BJ (cell line): ENCODE results near the gene EIF4G1. TPM values are rescaled to one million over a fixed set of nuclear protein-coding genes. Genes with fewer than 3 reads are reported as not detected.

Source experiments
- CTCF ChIA-PET: fragments of 350-600 bp; formaldehyde crosslinking; extraction: SDS; loops from one replicate; lab custom pipeline; 2021; ENCODE audit warnings: antibody characterized with exemption, inconsistent platforms; lab: Yijun Ruan, JAX
- POLR2A ChIA-PET: fragments of 300-600 bp; sonication (Branson Sonifier 250); formaldehyde crosslinking; extraction: SDS; loops from one replicate; lab custom pipeline; 2021; ENCODE audit warnings: antibody characterized with exemption; lab: Charles Lee
- DNase-seq: peaks from one replicate; pipeline ENCODE4 v3.0.0-alpha.2; 2011; ENCODE audit warnings: low read depth
- H3K27me3 ChIP-seq: 2 replicates; pipeline ENCODE4 v1.6.0; 2011; ENCODE audit warnings: low read length; ENCODE audit not compliant: control insufficient read depth, insufficient read depth
- H3K36me3 ChIP-seq: 2 replicates; pipeline ENCODE4 v1.5.1; 2011; ENCODE audit warnings: low read length; ENCODE audit not compliant: control insufficient read depth, insufficient read depth
- H3K4me3 ChIP-seq: 2 replicates; pipeline ENCODE4 v1.5.1; 2011; ENCODE audit warnings: low read depth, mild to moderate bottlenecking, control low read depth, low read length
- polyA plus RNA-seq: library from polyadenylated mRNA; depleted of rRNA; stranded (reverse); fragments of >200 nt; gene quantifications from 2 replicates; pipeline ENCODE4 v1.2.3, GENCODE V29; 2011
- TF ChIP-seq, protein P1 (sequence below): IDR thresholded peaks from 2 replicates; pipeline ENCODE4 v1.5.1; 2011; ENCODE audit warnings: low read depth, mild to moderate bottlenecking, control low read depth, inconsistent platforms, low read length, moderate library complexity; ENCODE audit not compliant: insufficient read depth

EIF4G1 gene
- polyA plus RNA-seq, 1 experiment = 370 TPM

DNA sequence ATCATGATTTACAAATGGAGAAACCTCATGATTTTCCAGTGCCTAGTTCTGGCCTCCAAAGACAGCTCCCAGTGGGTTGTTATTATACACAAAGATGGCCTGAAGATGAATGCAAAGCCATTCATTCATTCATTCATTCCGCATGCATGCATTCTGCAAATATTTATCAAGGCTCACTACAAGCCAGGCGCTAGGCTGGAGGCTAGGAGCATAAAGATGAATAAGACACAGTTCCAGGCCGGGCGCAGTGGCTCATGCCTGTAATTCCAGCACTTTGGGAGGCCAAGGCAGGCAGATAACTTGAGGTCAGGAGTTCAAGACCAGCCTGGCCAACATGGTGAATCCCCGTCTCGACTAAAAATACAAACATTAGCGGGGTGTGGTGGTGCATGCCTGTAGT is 17.8 kb upstream of the EIF4G1 start:
- DNase-seq = no peak
- peaks cover 3% of the 10 kb centered on the region; the same call in 1 of the 2 replicates for H3K27me3 ChIP-seq
- ChIA-PET CTCF (interaction anchor here (0.6 kb wide), 1 partner anchor 11 kb away, joined by 3 read pairs; no protein-coding TSS in a partner anchor), POLR2A (no interaction called here)
- TF ChIP-seq, protein P1, sequence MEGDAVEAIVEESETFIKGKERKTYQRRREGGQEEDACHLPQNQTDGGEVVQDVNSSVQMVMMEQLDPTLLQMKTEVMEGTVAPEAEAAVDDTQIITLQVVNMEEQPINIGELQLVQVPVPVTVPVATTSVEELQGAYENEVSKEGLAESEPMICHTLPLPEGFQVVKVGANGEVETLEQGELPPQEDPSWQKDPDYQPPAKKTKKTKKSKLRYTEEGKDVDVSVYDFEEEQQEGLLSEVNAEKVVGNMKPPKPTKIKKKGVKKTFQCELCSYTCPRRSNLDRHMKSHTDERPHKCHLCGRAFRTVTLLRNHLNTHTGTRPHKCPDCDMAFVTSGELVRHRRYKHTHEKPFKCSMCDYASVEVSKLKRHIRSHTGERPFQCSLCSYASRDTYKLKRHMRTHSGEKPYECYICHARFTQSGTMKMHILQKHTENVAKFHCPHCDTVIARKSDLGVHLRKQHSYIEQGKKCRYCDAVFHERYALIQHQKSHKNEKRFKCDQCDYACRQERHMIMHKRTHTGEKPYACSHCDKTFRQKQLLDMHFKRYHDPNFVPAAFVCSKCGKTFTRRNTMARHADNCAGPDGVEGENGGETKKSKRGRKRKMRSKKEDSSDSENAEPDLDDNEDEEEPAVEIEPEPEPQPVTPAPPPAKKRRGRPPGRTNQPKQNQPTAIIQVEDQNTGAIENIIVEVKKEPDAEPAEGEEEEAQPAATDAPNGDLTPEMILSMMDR = no peak
- no peak overlapping the region for H3K4me3 ChIP-seq
- peaks cover 4% of the 10 kb centered on the region; the same call in 1 of the 2 replicates for H3K36me3 ChIP-seq

DNA sequence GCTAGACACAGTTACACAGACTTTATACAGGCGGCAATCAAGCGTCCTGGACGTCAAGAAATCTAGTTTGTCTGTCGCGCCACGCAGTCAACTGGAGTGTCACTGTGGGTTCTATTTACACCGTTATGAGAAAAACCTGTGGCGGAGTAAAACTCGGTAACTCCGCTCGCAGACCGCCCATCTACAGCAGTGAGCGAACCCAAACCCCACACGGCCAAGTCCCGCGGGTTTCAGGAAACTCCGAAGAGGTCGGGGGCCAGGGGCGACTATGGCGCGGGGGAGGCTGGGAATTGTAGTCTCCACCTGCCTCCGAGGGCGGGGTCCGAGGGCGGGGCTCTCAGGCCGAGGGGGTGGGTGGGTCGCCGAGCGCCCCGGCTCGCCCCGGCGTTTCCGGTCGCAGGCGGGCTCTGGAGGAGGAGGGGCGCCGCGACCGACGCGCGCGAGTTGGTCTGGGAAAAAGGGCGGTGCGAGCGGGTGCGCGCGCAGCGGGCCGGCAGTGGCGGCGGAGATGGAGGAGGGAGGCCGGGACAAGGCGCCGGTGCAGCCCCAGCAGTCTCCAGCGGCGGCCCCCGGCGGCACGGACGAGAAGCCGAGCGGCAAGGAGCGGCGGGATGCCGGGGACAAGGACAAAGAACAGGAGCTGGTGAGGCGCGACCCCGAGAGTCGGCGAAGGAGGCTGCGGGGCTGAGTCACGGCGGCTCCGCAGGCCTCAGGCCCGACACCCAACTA is 15.5 kb upstream of the EIF4G1 start, which contains the start of gene PSMD2:
TSS of gene PSMD2 (plus strand) at position 483 of the 729 bp plus-strand sequence. CDS start at position 509, 26 bp downstream.
- Histone ChIP-seq H3K36me3 (peaks cover 19% of the 10 kb centered on the region), H3K4me3 (peak within 1 kb of the TSS; percentile 87), H3K27me3 (0 out of 2 replicates have a peak, but pooled peaks cover 1% of the 10 kb centered on the region)
- TF ChIP-seq, protein P1 = no peak
- ChIA-PET CTCF (no interaction called here), POLR2A (interaction anchor here (0.6 kb wide), 1 partner anchor 41 kb away, joined by 14 read pairs; no protein-coding TSS in a partner anchor)
- peak; percentile 65 for DNase-seq

DNA sequence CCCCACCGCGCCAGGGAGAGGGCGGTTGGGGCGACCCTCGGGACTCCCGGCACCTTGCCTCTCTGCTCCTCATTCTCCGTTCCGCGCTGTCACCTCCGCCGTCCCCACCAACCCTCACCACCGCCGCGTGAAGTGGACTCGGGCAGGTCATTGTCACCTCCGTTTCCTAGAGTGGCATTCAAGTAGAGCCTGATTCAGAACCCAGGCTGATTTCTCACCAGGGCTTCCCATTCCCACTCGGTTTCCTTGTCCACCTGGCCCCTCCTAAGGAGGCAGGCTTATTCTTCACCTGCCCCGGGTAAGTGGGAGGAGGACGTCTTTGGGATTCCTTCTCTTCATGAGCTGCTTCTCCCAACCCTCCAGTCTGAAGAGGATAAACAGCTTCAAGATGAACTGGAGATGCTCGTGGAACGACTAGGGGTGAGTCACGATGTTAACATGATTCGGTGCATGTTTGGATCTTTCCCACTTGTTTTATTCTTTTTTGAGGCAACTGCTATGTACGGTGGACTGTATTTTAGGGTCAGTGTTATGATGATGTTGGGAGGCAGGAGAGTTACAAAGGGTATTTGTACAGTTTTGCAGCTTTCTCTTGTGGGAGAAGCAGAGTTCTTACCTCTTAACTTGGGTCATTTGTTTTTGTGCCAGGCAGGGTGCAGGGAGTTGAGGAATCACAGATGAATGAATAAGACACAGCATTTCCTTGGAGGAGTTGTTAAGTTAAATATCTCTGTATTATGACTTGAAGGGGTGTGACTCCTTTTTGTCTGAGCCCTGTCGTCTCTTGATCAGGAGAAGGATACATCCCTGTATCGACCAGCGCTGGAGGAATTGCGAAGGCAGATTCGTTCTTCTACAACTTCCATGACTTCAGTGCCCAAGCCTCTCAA is 14.7 kb upstream of the EIF4G1 start:
- no peak for DNase-seq
- POLR2A ChIA-PET = interaction anchor here (0.6 kb wide), 1 partner anchor 41 kb away, joined by 14 read pairs; no protein-coding TSS in a partner anchor
- Histone ChIP-seq H3K27me3 (0 out of 2 replicates have a peak, but pooled peaks cover 1% of the 10 kb centered on the region), H3K4me3 (peak overlapping the region; percentile 87), H3K36me3 (peaks cover 20% of the 10 kb centered on the region)
- TF ChIP-seq, protein P1 = no peak
- CTCF ChIA-PET = interaction anchor here (0.5 to 1.8 kb wide), 5 partner anchors 12 to 404 kb away, joined by 3 to 8 read pairs (median 4); no protein-coding TSS in a partner anchor

DNA sequence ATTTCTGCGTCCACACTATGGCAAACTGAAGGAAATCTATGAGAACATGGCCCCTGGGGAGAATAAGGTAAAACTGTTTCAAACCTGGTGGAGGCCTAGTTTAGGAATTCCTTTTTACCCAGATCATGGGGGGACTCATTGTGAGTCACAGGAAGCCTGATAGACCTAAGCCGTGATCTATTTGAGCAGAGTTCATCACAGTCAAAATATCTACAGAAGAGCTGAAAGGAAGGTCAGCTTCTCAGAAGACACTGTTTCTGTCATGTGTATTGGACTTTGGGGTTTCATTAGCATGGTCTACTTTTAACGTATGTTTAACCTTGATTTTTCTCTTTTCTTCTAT is 14.1 kb upstream of the EIF4G1 start:
- ChIA-PET POLR2A (no interaction called here), CTCF (interaction anchor here (1.1 to 1.8 kb wide), 3 partner anchors 11 to 405 kb away, joined by 3 to 8 read pairs (median 4); no protein-coding TSS in a partner anchor)
- DNase-seq = no peak
- TF ChIP-seq, protein P1 = no peak
- H3K4me3 ChIP-seq = peak overlapping the region; percentile 87
- H3K27me3 ChIP-seq = 0 out of 2 replicates have a peak, but pooled peaks cover 1% of the 10 kb centered on the region
- peaks cover 20% of the 10 kb centered on the region for H3K36me3 ChIP-seq
